Measurements from ENCODE around the gene SIAH2.
A peak's percentile ranks its signal among the peaks of the same experiment; 100 is the strongest.

SIAH2 gene

DNA sequence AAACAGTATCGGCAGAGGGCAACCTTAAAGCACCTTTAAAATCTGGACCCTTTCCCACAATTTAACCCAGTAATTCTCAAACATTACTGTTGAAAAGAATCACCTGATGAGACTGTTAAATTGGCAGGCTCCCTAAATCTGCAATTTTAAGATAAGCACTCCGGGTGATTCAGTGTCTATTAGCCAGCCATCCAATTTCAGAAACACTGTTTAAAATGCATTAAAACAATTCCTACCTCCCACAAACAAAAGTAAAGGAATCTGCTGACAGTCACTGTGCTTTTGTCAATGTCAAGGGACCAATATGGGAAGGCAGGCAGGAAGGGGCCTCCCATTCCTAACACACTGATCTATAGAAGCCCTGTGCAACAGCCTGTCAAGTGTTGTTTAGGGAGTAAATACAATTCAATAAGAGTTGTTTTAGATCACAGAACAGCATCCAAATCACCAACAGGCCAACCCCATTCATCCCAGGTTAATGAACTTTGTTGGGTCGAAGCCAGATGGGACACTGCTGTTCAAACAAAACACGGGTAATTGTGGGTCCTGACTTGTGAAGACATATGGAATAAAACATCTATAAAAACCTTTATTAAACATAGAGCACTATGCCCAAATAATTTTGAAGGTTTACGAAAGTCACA, 21.4 kb downstream of the SIAH2 start:
- Histone ChIP-seq H3K4me1 (ENCODE audit: insufficient read depth, low read length, severe bottlenecking) (peaks cover 86% of the 10 kb centered on the region), H3K4me2 (ENCODE audit: low read length) (no peak overlapping the region), H4K20me1 (ENCODE audit: insufficient read depth, low read length) (no peaks in the 10 kb centered on the region), H3K9ac (ENCODE audit: low read length) (no peak overlapping the region), H3K9me2 (ENCODE audit: low read depth, low read length) (no peaks in the 10 kb centered on the region), H3K27me3 (ENCODE audit: insufficient read depth, low read length) (no peaks in the 10 kb centered on the region), H2AFZ (ENCODE audit: low read length) (no peak overlapping the region), H3K4me3 (ENCODE audit: low read depth, low read length, poor library complexity, severe bottlenecking) (no peak overlapping the region), H3F3A (ENCODE audit: insufficient read depth, low read length) (no peaks in the 10 kb centered on the region; the same call in 1 of the 2 replicates), H3K36me3 (ENCODE audit: insufficient read depth, low read length) (peaks cover 32% of the 10 kb centered on the region), H3K27ac (ENCODE audit: low read depth, low read length, poor library complexity, severe bottlenecking) (peak overlapping the region; percentile 87), H3K9me3 (ENCODE audit: low read length) (no peaks in the 10 kb centered on the region), H3K79me2 (ENCODE audit: insufficient read depth, low read length) (peaks cover 34% of the 10 kb centered on the region)
- no peak for TF ChIP-seq CTCF (IDR thresholded peaks at IDR 0.05; ENCODE audit: low read length)
- no peak for TF ChIP-seq EZH2 (IDR thresholded peaks at IDR 0.05; ENCODE audit: borderline replicate concordance, low read length)

DNA sequence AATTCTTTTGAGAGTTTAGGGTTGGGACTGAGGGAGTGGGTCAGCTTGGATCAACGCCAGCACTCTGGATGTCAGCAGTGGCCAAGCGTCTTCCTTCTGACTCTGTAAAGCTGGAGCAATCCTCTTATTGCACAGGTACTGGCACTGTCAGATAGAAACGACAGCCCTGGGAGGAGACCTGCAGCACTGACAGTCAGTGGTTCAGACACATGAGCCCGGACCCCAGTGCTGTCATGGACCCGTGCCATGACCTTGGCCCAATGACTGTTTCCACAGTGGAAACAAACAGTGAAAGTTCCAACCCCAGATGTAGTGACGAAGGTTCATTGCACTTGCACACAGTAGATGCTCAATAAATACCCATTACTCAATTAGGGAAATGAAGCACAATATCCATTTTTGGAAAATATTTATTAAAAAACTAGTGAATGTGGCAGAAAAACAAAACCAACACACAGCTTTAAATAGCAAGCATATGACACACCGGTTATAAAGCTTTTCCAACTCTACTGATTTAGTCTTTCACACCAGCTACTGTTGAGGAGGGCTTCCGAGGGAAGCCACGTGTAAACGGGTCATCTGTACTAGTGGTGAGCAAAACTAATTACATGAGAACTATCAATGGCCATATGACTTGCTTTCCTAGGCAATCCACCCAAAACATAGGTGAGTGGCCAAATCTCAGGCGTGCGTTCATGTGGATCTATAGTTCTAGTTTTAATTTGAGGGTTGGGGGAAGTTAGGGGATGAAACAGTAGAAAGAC, 22.1 kb downstream of the SIAH2 start:
- peaks cover 86% of the 10 kb centered on the region for H3K4me1 ChIP-seq (ENCODE audit: insufficient read depth, low read length, severe bottlenecking)
- no peaks in the 10 kb centered on the region for H3K9me2 ChIP-seq (ENCODE audit: low read depth, low read length)
- H3K79me2 ChIP-seq (ENCODE audit: insufficient read depth, low read length), result peaks cover 27% of the 10 kb centered on the region
- no peaks in the 10 kb centered on the region for H3K9me3 ChIP-seq (ENCODE audit: low read length)
- H3K9ac ChIP-seq (ENCODE audit: low read length), result no peak overlapping the region; the same call in 1 of the 2 replicates
- H3K27me3 ChIP-seq (ENCODE audit: insufficient read depth, low read length), result no peaks in the 10 kb centered on the region
- H3K4me3 ChIP-seq (ENCODE audit: low read depth, low read length, poor library complexity, severe bottlenecking), result no peak overlapping the region
- H3K36me3 ChIP-seq (ENCODE audit: insufficient read depth, low read length), result peaks cover 28% of the 10 kb centered on the region
- no peaks in the 10 kb centered on the region for H4K20me1 ChIP-seq (ENCODE audit: insufficient read depth, low read length)
- no peak overlapping the region for H3K4me2 ChIP-seq (ENCODE audit: low read length)
- H3F3A ChIP-seq (ENCODE audit: insufficient read depth, low read length), result no peaks in the 10 kb centered on the region; the same call in 1 of the 2 replicates
- no peak overlapping the region for H2AFZ ChIP-seq (ENCODE audit: low read length)
- TF ChIP-seq EZH2 (IDR thresholded peaks at IDR 0.05; ENCODE audit: borderline replicate concordance, low read length) (no peak), CTCF (IDR thresholded peaks at IDR 0.05; ENCODE audit: low read length) (no peak)
- H3K27ac ChIP-seq (ENCODE audit: low read depth, low read length, poor library complexity, severe bottlenecking), result peak overlapping the region; percentile 87

GRCh38 chr3:150739877-150740645, 22.9 kb downstream of the SIAH2 start:
- no peaks in the 10 kb centered on the region for H4K20me1 ChIP-seq (ENCODE audit: insufficient read depth, low read length)
- H3F3A ChIP-seq (ENCODE audit: insufficient read depth, low read length), result no peaks in the 10 kb centered on the region; the same call in 1 of the 2 replicates
- peak overlapping the region; percentile 21 for H3K4me3 ChIP-seq (ENCODE audit: low read depth, low read length, poor library complexity, severe bottlenecking)
- no peak for TF ChIP-seq EZH2 (IDR thresholded peaks at IDR 0.05; ENCODE audit: borderline replicate concordance, low read length)
- no peak for TF ChIP-seq CTCF (IDR thresholded peaks at IDR 0.05; ENCODE audit: low read length)
- H3K27me3 ChIP-seq (ENCODE audit: insufficient read depth, low read length), result no peaks in the 10 kb centered on the region
- H2AFZ ChIP-seq (ENCODE audit: low read length), result no peak overlapping the region
- no peaks in the 10 kb centered on the region for H3K9me2 ChIP-seq (ENCODE audit: low read depth, low read length)
- H3K9ac ChIP-seq (ENCODE audit: low read length), result peak overlapping the region; percentile 34
- H3K36me3 ChIP-seq (ENCODE audit: insufficient read depth, low read length), result peaks cover 28% of the 10 kb centered on the region
- no peaks in the 10 kb centered on the region for H3K9me3 ChIP-seq (ENCODE audit: low read length)
- peak overlapping the region; percentile 87 for H3K27ac ChIP-seq (ENCODE audit: low read depth, low read length, poor library complexity, severe bottlenecking)
- peaks cover 78% of the 10 kb centered on the region for H3K4me1 ChIP-seq (ENCODE audit: insufficient read depth, low read length, severe bottlenecking)
- peaks cover 22% of the 10 kb centered on the region for H3K79me2 ChIP-seq (ENCODE audit: insufficient read depth, low read length)
- peak overlapping the region; percentile 53 for H3K4me2 ChIP-seq (ENCODE audit: low read length)
